Measurements from ENCODE around the gene DHRSX. TPM values are rescaled to one million over a fixed set of nuclear protein-coding genes. Genes with fewer than 3 reads are reported as not detected.

The DHRSX gene
- total and polyA plus RNA-seq, 2 of the 8 experiments (the other 6 are each of a cell fraction or from before 2014, with no cell fraction given): 35.1 to 43.4 TPM

DNA sequence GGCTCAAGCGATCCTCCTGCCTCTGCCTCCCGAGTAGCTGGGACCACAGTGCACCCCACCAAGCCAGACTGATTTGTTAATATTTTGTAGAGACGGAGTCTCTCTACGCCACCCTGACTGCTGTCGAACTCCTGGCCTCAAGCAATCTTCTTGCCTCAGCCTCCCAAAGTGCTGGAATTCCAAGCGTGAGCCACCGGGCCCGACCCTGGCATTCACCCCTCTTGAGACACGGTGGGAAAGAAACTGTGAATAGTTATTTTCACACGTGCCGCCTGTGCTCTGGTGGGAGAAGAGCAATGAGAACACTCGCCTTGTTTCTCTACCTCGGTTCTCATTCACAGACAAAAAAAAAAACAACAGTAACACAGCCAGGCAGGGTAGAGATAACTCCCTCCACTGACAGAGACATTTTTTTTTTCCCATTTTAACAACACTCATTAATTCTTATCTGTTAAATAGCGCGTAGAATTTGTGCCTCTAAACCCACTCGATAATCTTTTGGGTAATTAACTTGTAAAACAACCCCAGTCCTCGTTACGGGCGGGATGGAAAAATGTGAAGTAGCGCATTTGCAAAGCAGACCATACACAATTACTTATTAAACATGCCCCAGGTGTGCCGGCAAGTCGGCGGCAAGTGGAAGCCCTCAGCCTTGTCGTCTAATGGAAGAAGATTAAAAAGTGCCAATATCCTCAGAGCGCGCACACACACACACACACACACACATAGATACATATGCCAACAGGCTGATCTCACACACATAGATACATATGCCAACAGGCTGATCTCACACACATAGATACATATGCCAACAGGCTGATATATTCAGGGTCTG is 103.3 kb downstream of the DHRSX start (continued):
- TF ChIP-seq, protein P1, sequence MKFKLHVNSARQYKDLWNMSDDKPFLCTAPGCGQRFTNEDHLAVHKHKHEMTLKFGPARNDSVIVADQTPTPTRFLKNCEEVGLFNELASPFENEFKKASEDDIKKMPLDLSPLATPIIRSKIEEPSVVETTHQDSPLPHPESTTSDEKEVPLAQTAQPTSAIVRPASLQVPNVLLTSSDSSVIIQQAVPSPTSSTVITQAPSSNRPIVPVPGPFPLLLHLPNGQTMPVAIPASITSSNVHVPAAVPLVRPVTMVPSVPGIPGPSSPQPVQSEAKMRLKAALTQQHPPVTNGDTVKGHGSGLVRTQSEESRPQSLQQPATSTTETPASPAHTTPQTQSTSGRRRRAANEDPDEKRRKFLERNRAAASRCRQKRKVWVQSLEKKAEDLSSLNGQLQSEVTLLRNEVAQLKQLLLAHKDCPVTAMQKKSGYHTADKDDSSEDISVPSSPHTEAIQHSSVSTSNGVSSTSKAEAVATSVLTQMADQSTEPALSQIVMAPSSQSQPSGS (IDR thresholded peaks at IDR 0.05; ENCODE audit: low read length): no peak
